GM12878 (cell line): ENCODE data around the gene NDST3. TPM values are rescaled to one million over a fixed set of nuclear protein-coding genes. Genes with fewer than 3 reads are reported as not detected.

Source experiments
- ATAC-seq: fragments of 200-7000 bp; cut with Tn5 transposase; 3 replicates; pipeline ENCODE4 v1.9.1; 2020; ENCODE audit warnings: mild to moderate bottlenecking, moderate library complexity
- BruUV-seq: library from RNA; stranded (reverse); fragments of 400-500 nt; replicated peaks from 2 replicates; lab custom pipeline; 2021; lab: Mats Ljungman, UMichigan
- CTCF ChIA-PET: fragments of 300-600 bp; sonication (Branson Sonifier 250); formaldehyde crosslinking; extraction: SDS; loops from one replicate; lab custom pipeline; 2021; ENCODE audit warnings: inconsistent platforms; lab: Yijun Ruan, JAX
- POLR2A ChIA-PET: fragments of 350-600 bp; formaldehyde crosslinking; extraction: SDS; loops from one replicate; lab custom pipeline; 2021; ENCODE audit warnings: inconsistent platforms; lab: Charles Lee
- RAD21 ChIA-PET: fragments of 300-600 bp; sonication (Branson Sonifier 250); formaldehyde crosslinking; loops from one replicate; lab custom pipeline; 2023; ENCODE audit warnings: antibody characterized with exemption; ENCODE audit not compliant: unreplicated experiment; lab: Charles Lee
- SMC1A ChIA-PET: fragments of 300-600 bp; sonication (Branson Sonifier 250); formaldehyde crosslinking; loops from one replicate; lab custom pipeline; 2023; ENCODE audit not compliant: unreplicated experiment, uncharacterized antibody; lab: Charles Lee
- DNase-seq: peaks from one replicate; pipeline ENCODE4 v3.0.0-alpha.2; 2011; ENCODE audit warnings: low read depth, low spot score
- FAIRE-seq: peaks from 3 replicates; lab custom pipeline; 2011; peaks lifted over from hg19 to GRCh38; lab: Jason Lieb, UNC
- H2AFZ ChIP-seq: 2 replicates; pipeline ENCODE4 v1.6.0; 2011; ENCODE audit warnings: low read depth, low read length, control low read depth; ENCODE audit not compliant: control insufficient read depth
- H3K27ac ChIP-seq: 2 replicates; pipeline ENCODE4 v1.5.1; 2011; ENCODE audit warnings: control low read depth; ENCODE audit not compliant: control insufficient read depth, insufficient read depth
- H3K27me3 ChIP-seq, 2 experiments: replicated peaks in 1 of 2; 2 replicates each; pipeline versions ENCODE4 v1.6.0 to v1.6.1; 2011; ENCODE audit warnings: low read length in 1 of 2; ENCODE audit not compliant: control insufficient read depth in 2 of 2, insufficient read depth in 2 of 2
- H3K36me3 ChIP-seq, 2 experiments: 2 replicates each; pipeline ENCODE4 v1.5.1; 2011; ENCODE audit warnings: low read length in 1 of 2; ENCODE audit not compliant: control insufficient read depth in 2 of 2, insufficient read depth in 2 of 2
- H3K4me1 ChIP-seq: 2 replicates; pipeline ENCODE4 v1.6.1; 2011; ENCODE audit warnings: mild to moderate bottlenecking, low read length, moderate library complexity, mixed read lengths; ENCODE audit not compliant: control insufficient read depth, insufficient read depth
- H3K4me2 ChIP-seq: 2 replicates; pipeline ENCODE4 v1.6.0; 2011; ENCODE audit warnings: control low read depth; ENCODE audit not compliant: control insufficient read depth, insufficient read depth
- H3K4me3 ChIP-seq: fragments of 200-600 bp; sonication (generic); 2 replicates; pipeline ENCODE4 v1.5.1; 2016
- H3K79me2 ChIP-seq: 2 replicates; pipeline ENCODE4 v1.6.0; 2011; ENCODE audit warnings: low read length; ENCODE audit not compliant: control insufficient read depth, insufficient read depth
- H3K9ac ChIP-seq: 2 replicates; pipeline ENCODE4 v1.8.0; 2011; ENCODE audit warnings: low read length, control low read depth, mixed read lengths; ENCODE audit not compliant: control insufficient read depth, insufficient read depth
- H3K9me3 ChIP-seq: replicated peaks from 3 replicates; pipeline ENCODE4 v1.5.1; 2011; ENCODE audit warnings: mild to moderate bottlenecking, low read length; ENCODE audit not compliant: control insufficient read depth, insufficient read depth
- H4K20me1 ChIP-seq: 2 replicates; pipeline ENCODE4 v1.6.0; 2011; ENCODE audit not compliant: control insufficient read depth, insufficient read depth
- BMI1 ChIP-seq: fragments of 450-650 bp; IDR thresholded peaks from 2 replicates; pipeline ENCODE4 v1.6.1; 2016; ENCODE audit warnings: mild to moderate bottlenecking, moderate library complexity, borderline replicate concordance
- HCFC1 ChIP-seq: fragments of 150-350 bp; IDR thresholded peaks from 2 replicates; pipeline ENCODE4 v1.6.1; 2014; ENCODE audit warnings: low read length
- JUNB ChIP-seq: IDR thresholded peaks from 2 replicates; pipeline ENCODE4 v1.6.1; 2016; ENCODE audit warnings: antibody characterized with exemption, mild to moderate bottlenecking
- POLR2AphosphoS5 ChIP-seq: IDR thresholded peaks from 2 replicates; pipeline ENCODE4 v1.6.1; 2011; ENCODE audit warnings: mild to moderate bottlenecking, low read length, inconsistent platforms
- WGBS: methylation state at CpG from one replicate; pipeline ENCODE4 v1.1.6; 2016; ENCODE audit warnings: low lambda C conversion rate; ENCODE audit not compliant: insufficient replicate concordance, insufficient coverage; ENCODE audit errors: missing lambda C conversion rate; 5-methylcytosine and 5-hydroxymethylcytosine counted together
- in situ Hi-C: fragments of 300-500 bp; cut with MboI; formaldehyde crosslinking; loops from 9 replicates; pipeline ENCODE4 v1.14.3; 2018; ENCODE audit warnings: mixed read lengths
- intact Hi-C: fragments of 100-400 bp; cut with micrococcal nuclease; formaldehyde crosslinking; loops from one replicate; pipeline ENCODE4 v1.14.2; 2022; ENCODE audit not compliant: unreplicated experiment
- polyA plus RNA-seq, 11 experiments: library from polyadenylated mRNA; depleted of rRNA in 4 of 11; unstranded in 6 of 11; stranded (reverse) in 5 of 11; fragments of >200 nt; fragmentation: Nextera tagmentation in 4 of 11; fragmentation: Illumina TruSeq in 1 of 11; extraction: Ambion mirVana in 4 of 11; extraction: Trizol in 1 of 11; gene quantifications; 1 replicate in 1 of 11; 2 replicates in 10 of 11; pipeline versions ENCODE4 v1.2.1 to v1.2.3, GENCODE V29; 2011 to 2016; ENCODE audit warnings: inconsistent platforms in 2 of 11, missing spikeins in 2 of 11, low read depth in 1 of 11
- total RNA-seq, 4 experiments: library from RNA; depleted of rRNA in 3 of 4; stranded (reverse); fragments of >200 nt in 3 of 4; fragmentation: Illumina TruSeq in 1 of 4; extraction: Trizol in 1 of 4; gene quantifications; 2 replicates each; pipeline versions ENCODE4 v1.2.1 to v1.2.3, GENCODE V29; 2013 to 2021
- TF ChIP-seq, protein P1 (sequence below): fragments of 450-650 bp; IDR thresholded peaks from 2 replicates; pipeline ENCODE4 v1.6.1; 2017; ENCODE audit warnings: mild to moderate bottlenecking, moderate library complexity
- TF ChIP-seq, protein P2 (sequence below), 3 experiments: IDR thresholded peaks in 2 of 3; conservative IDR thresholded peaks in 1 of 3; 2 replicates each; pipeline ENCODE4 v1.5.1; 2011; ENCODE audit warnings: low read depth in 3 of 3, low read length in 3 of 3, mild to moderate bottlenecking in 3 of 3, control low read depth in 2 of 3, moderate library complexity in 2 of 3, inconsistent platforms in 1 of 3, mixed read lengths in 1 of 3; ENCODE audit not compliant: control insufficient read depth in 2 of 3, insufficient read depth in 1 of 3; ENCODE audit errors: extremely low read depth in 1 of 3

The NDST3 gene
- total and polyA plus RNA-seq, 10 of the 15 experiments (the other 5 are each of a cell fraction or from before 2014, with no cell fraction given): 0.03 TPM; not detected in 8

DNA sequence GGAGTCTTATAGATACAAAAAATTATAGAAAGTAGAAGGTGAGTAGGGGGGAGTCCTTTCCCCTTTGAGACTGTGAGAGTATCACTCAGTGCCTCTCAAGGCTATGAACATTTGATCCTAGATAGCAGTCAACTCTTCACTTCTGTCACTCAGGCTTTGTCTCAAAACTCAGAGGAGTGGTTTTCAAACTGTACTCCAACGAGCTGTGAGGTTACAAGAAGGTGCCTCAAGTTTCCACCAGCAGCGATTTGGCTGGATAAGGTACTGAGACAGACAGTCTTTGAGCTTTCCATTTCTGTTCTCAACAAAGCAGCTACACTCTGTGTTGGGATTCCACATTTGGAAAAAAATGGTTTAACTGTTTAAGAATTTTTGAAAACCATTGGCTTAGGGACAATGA is 48.0 kb upstream of the NDST3 start:
- ATAC-seq (no peak), DNase-seq (no peak), FAIRE-seq (no peak)
- ChIA-PET CTCF (no interaction called here), POLR2A (no interaction called here), SMC1A (interaction anchor here (0.8 kb wide), 1 partner anchor 11 kb away, joined by 3 read pairs; no protein-coding TSS in a partner anchor), RAD21 (no interaction called here)
- no peaks in the 10 kb centered on the region for H3K9me3 ChIP-seq
- H4K20me1 ChIP-seq: no peaks in the 10 kb centered on the region
- no TSS peak for BruUV-seq
- no peak overlapping the region for H2AFZ ChIP-seq
- in situ Hi-C loops: loop anchor here (10.0 kb wide), 1 partner anchor 58 kb away; no protein-coding TSS in a partner anchor
- no peaks in the 10 kb centered on the region for H3K27me3 ChIP-seq
- TF ChIP-seq BMI1 (no peak), HCFC1 (no peak), JUNB (no peak), POLR2AphosphoS5 (no peak)
- TF ChIP-seq, protein P1, sequence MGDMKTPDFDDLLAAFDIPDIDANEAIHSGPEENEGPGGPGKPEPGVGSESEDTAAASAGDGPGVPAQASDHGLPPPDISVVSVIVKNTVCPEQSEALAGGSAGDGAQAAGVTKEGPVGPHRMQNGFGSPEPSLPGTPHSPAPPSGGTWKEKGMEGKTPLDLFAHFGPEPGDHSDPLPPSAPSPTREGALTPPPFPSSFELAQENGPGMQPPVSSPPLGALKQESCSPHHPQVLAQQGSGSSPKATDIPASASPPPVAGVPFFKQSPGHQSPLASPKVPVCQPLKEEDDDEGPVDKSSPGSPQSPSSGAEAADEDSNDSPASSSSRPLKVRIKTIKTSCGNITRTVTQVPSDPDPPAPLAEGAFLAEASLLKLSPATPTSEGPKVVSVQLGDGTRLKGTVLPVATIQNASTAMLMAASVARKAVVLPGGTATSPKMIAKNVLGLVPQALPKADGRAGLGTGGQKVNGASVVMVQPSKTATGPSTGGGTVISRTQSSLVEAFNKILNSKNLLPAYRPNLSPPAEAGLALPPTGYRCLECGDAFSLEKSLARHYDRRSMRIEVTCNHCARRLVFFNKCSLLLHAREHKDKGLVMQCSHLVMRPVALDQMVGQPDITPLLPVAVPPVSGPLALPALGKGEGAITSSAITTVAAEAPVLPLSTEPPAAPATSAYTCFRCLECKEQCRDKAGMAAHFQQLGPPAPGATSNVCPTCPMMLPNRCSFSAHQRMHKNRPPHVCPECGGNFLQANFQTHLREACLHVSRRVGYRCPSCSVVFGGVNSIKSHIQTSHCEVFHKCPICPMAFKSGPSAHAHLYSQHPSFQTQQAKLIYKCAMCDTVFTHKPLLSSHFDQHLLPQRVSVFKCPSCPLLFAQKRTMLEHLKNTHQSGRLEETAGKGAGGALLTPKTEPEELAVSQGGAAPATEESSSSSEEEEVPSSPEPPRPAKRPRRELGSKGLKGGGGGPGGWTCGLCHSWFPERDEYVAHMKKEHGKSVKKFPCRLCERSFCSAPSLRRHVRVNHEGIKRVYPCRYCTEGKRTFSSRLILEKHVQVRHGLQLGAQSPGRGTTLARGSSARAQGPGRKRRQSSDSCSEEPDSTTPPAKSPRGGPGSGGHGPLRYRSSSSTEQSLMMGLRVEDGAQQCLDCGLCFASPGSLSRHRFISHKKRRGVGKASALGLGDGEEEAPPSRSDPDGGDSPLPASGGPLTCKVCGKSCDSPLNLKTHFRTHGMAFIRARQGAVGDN: no peak
- TF ChIP-seq, protein P2, sequence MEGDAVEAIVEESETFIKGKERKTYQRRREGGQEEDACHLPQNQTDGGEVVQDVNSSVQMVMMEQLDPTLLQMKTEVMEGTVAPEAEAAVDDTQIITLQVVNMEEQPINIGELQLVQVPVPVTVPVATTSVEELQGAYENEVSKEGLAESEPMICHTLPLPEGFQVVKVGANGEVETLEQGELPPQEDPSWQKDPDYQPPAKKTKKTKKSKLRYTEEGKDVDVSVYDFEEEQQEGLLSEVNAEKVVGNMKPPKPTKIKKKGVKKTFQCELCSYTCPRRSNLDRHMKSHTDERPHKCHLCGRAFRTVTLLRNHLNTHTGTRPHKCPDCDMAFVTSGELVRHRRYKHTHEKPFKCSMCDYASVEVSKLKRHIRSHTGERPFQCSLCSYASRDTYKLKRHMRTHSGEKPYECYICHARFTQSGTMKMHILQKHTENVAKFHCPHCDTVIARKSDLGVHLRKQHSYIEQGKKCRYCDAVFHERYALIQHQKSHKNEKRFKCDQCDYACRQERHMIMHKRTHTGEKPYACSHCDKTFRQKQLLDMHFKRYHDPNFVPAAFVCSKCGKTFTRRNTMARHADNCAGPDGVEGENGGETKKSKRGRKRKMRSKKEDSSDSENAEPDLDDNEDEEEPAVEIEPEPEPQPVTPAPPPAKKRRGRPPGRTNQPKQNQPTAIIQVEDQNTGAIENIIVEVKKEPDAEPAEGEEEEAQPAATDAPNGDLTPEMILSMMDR (IDR thresholded peaks at IDR 0.05 in 2 of 3, conservative IDR thresholded peaks at IDR 0.05 in 1 of 3; ENCODE audit: control insufficient read depth in 2 of 3, extremely low read depth in 1 of 3, insufficient read depth in 1 of 3, low read depth in 3 of 3, low read length in 3 of 3): no peak
- no peaks in the 10 kb centered on the region for H3K4me1 ChIP-seq
- H3K79me2 ChIP-seq: no peaks in the 10 kb centered on the region
- H3K4me3 ChIP-seq: no peak overlapping the region
- H3K9ac ChIP-seq: no peak overlapping the region
- H3K36me3 ChIP-seq: no peaks in the 10 kb centered on the region
- H3K4me2 ChIP-seq: no peak overlapping the region
- H3K27ac ChIP-seq: no peak overlapping the region
- intact Hi-C loops: no loop called here
- 0% methylated on average over 2 of the region's 2 CpGs for WGBS
